Activated B cell treated with CpG ODN at 0.5 μM for 24 hours (primary cell): ENCODE results near the gene KHDRBS1. TPM values are rescaled to one million over a fixed set of nuclear protein-coding genes. Genes with fewer than 3 reads are reported as not detected.
"Not testable (repeated sequence)": the region's sequence is repeated elsewhere in the genome, so short reads cannot be mapped to it uniquely, and the experiment has no call there.

Experiments
- ATAC-seq: fragments of 200-7000 bp; cut with Tn5 transposase; one replicate; pipeline ENCODE4 v1.10.0; 2021; ENCODE audit warnings: low read depth, mild to moderate bottlenecking, moderate library complexity
- CTCF ChIA-PET: fragments of 350-600 bp; sonication (Branson Sonifier 250); formaldehyde crosslinking; loops from one replicate; lab custom pipeline; 2021; ENCODE audit warnings: antibody characterized with exemption; lab: Charles Lee
- POLR2A ChIA-PET: fragments of 350-600 bp; sonication (Branson Sonifier 250); formaldehyde crosslinking; loops from one replicate; lab custom pipeline; 2021; ENCODE audit warnings: antibody characterized with exemption; lab: Charles Lee
- DNase-seq: peaks from one replicate; pipeline ENCODE4 v3.0.0; 2022
- H3K27ac Mint-ChIP-seq: one replicate; pipeline ENCODE4 v1.8.0; 2020; ENCODE audit warnings: mixed read lengths
- H3K27me3 Mint-ChIP-seq: one replicate; pipeline ENCODE4 v1.8.0; 2021; ENCODE audit warnings: mixed read lengths
- H3K36me3 Mint-ChIP-seq: one replicate; pipeline ENCODE4 v1.8.0; 2021; ENCODE audit warnings: low read depth, mixed read lengths
- H3K4me1 Mint-ChIP-seq: one replicate; pipeline ENCODE4 v1.8.0; 2021; ENCODE audit warnings: mixed read lengths
- H3K4me3 Mint-ChIP-seq: one replicate; pipeline ENCODE4 v1.8.0; 2020; ENCODE audit warnings: mild to moderate bottlenecking, mixed read lengths
- H3K9me3 Mint-ChIP-seq: one replicate; pipeline ENCODE4 v1.8.0; 2020; ENCODE audit warnings: mixed read lengths
- CTCF ChIP-seq: fragments of 200-600 bp; IDR thresholded peaks from one replicate; pipeline ENCODE4 v1.8.0; 2022; ENCODE audit warnings: antibody characterized with exemption, mild to moderate bottlenecking
- intact Hi-C: fragments of 100-400 bp; cut with micrococcal nuclease; formaldehyde crosslinking; loops from one replicate; pipeline ENCODE4 v1.15.1; 2024
- total RNA-seq: library from RNA; stranded (reverse); gene quantifications from 2 replicates; pipeline ENCODE4 v1.2.3, GENCODE V29; 2022

KHDRBS1 gene
- total RNA-seq, 1 donor from 2014 or later = 152 TPM

DNA sequence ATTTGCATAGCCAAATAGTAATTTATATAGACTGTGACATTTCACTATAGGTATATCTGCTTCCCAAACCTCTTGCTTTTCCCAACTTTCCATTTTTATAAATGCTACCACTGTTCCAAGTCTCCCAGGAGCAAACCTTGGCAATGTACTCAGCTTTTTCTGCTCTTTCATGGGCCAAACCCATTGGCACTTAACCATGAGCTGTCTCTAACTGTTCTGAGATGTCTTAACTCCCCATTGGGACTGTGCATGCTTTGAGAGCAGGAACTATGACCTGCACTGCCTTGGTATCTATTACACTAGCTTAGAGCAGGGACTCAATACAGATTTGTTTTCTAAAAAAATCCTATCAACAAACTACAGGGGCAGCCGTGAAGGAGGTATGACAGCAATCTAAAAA lies 22.5 kb upstream of the KHDRBS1 start:
- no peaks in the 10 kb centered on the region for H3K9me3 Mint-ChIP-seq
- no peak for TF ChIP-seq CTCF
- intact Hi-C loops = no loop called here
- CTCF ChIA-PET = no interaction called here
- DNase-seq (no peak), ATAC-seq (no peak)
- no peak overlapping the region for H3K4me3 Mint-ChIP-seq
- peaks cover 8% of the 10 kb centered on the region for H3K4me1 Mint-ChIP-seq
- POLR2A ChIA-PET = interaction anchor here (0.8 kb wide), 1 partner anchor 82 kb away, joined by 4 read pairs; the partner anchor contains the start of gene TMEM39B
- H3K27ac Mint-ChIP-seq = no peak overlapping the region
- no peaks in the 10 kb centered on the region for H3K36me3 Mint-ChIP-seq
- H3K27me3 Mint-ChIP-seq = no peaks in the 10 kb centered on the region

DNA sequence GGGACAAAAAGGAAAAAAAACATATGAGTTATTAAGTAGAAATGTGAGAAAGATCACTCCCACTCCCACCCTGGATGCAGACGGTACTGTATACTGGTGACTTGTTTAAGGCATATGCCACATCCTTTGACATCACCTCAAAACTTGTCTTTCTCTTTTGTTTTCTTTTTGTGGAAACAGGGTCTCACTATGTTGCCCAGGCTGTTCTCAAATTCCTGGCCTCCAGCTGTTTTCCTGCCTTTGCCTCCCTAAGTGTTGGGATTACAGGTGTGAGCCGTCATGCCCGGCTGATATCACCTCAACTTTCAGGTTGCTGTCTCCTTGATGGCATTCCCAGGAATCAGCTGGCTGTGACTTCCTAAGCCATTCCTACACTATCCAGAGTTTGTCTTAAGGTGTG lies 18.4 kb upstream of the KHDRBS1 start:
- H3K9me3 Mint-ChIP-seq = no peaks in the 10 kb centered on the region
- no peak overlapping the region for H3K27ac Mint-ChIP-seq
- H3K36me3 Mint-ChIP-seq = no peaks in the 10 kb centered on the region
- no peak overlapping the region for H3K4me3 Mint-ChIP-seq
- H3K27me3 Mint-ChIP-seq = no peaks in the 10 kb centered on the region
- intact Hi-C loops = no loop called here
- ATAC-seq = no peak
- DNase-seq = no peak
- CTCF ChIA-PET = no interaction called here
- TF ChIP-seq CTCF = no peak
- H3K4me1 Mint-ChIP-seq = no peaks in the 10 kb centered on the region
- POLR2A ChIA-PET = no interaction called here

- H3K36me3 Mint-ChIP-seq, ATAC-seq, CTCF ChIA-PET, H3K4me3 Mint-ChIP-seq, intact Hi-C loops, H3K27ac Mint-ChIP-seq, H3K9me3 Mint-ChIP-seq, H3K27me3 Mint-ChIP-seq, POLR2A ChIA-PET, H3K4me1 Mint-ChIP-seq, DNase-seq: not testable (repeated sequence)
Observed at GRCh38 chr1:31996121-31996520, 17.5 kb upstream of the KHDRBS1 start.

GRCh38 chr1:32001863-32002262 lies 11.8 kb upstream of the KHDRBS1 start:
- Mint-ChIP-seq H3K27me3 (no peaks in the 10 kb centered on the region), H3K4me3 (no peak overlapping the region), H3K9me3 (no peaks in the 10 kb centered on the region), H3K4me1 (peaks cover 29% of the 10 kb centered on the region), H3K27ac (no peak overlapping the region), H3K36me3 (no peaks in the 10 kb centered on the region)
- DNase-seq = no peak
- POLR2A ChIA-PET = no interaction called here
- CTCF ChIA-PET = no interaction called here
- intact Hi-C loops = loop anchor here (2.0 kb wide), 1 partner anchor 17 kb away; no protein-coding TSS in a partner anchor
- ATAC-seq = no peak
- TF ChIP-seq CTCF = no peak

DNA sequence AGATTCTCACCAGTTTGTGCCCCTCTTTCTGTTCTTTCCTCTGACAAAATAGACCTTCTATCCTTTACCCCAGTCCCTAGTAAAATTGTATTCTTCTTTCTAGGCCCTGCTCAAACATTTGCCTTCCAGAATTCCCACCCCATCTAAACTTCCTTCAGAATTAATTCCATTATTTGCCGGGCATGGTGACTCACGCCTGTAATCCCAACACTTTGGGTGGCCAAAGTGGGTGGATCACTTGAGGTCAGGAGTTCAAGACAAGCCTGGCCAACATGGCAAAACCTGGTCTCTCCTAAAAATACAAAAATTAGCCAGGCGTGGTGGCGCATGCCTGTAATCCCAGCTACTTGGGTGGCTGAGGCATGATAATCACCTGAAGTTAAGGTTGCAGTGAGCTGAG lies 11.4 kb upstream of the KHDRBS1 start:
- intact Hi-C loops = loop anchor here (2.0 kb wide), 1 partner anchor 17 kb away; no protein-coding TSS in a partner anchor
- ATAC-seq, H3K27me3 Mint-ChIP-seq, H3K9me3 Mint-ChIP-seq, POLR2A ChIA-PET, H3K27ac Mint-ChIP-seq, DNase-seq, H3K4me3 Mint-ChIP-seq, H3K36me3 Mint-ChIP-seq: not testable (repeated sequence)
- H3K4me1 Mint-ChIP-seq = peaks cover 29% of the 10 kb centered on the region
- CTCF ChIA-PET = interaction anchor here (2.2 kb wide), 1 partner anchor 16 kb away, joined by 11 read pairs; no protein-coding TSS in a partner anchor

DNA sequence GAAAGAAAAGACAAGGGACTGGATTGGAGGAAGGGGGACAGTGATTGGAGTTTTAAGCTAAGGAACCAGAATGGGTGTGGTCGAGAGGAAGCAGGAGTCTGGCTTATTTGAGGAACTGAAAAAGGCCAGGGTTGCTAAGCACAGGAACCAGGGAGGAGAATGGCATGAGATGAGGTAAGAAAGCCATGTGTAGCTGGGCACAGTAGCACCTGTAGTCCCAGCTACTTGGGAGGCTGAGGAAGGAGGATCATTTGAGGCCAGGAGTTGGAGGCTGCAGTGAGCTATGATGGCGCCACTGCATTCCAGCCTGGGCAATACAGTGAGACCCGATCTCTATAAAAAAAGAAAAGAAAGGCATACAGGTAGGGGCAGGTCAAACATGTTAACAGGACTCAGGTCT lies 8.1 kb upstream of the KHDRBS1 start:
- TF ChIP-seq CTCF = no peak
- Mint-ChIP-seq H3K36me3 (no peaks in the 10 kb centered on the region), H3K4me1 (peaks cover 31% of the 10 kb centered on the region), H3K9me3 (no peaks in the 10 kb centered on the region), H3K27me3 (no peaks in the 10 kb centered on the region), H3K4me3 (no peak overlapping the region), H3K27ac (peak overlapping the region; percentile 57)
- ATAC-seq = peak; percentile 79
- intact Hi-C loops = no loop called here
- ChIA-PET CTCF (interaction anchor here (0.7 to 1.3 kb wide), 3 partner anchors 61 to 254 kb away, joined by 3 to 4 read pairs (median 3); no protein-coding TSS in a partner anchor), POLR2A (interaction anchor here (0.6 to 1.2 kb wide), 10 partner anchors 8 to 352 kb away, joined by 3 to 13 read pairs (median 4); partner anchors contain the start of genes KHDRBS1, KPNA6 and PTP4A2)
- DNase-seq = no peak
